GM19468 (cell line): ENCODE measurements around the gene GLRX2.
A peak's percentile ranks its signal among the peaks of the same experiment; 100 is the strongest.
"Not testable (repeated sequence)": the region's sequence is repeated elsewhere in the genome, so short reads cannot be mapped to it uniquely, and the experiment has no call there.

Experiments
- ATAC-seq: cut with Tn5 transposase; IDR thresholded peaks from one replicate; pipeline ENCODE4 v1.9.1; 2021; ENCODE audit warnings: mild to moderate bottlenecking, moderate library complexity, moderate number of reproducible peaks; ENCODE audit not compliant: unreplicated experiment; ENCODE audit errors: extremely low read depth

GLRX2 gene

DNA sequence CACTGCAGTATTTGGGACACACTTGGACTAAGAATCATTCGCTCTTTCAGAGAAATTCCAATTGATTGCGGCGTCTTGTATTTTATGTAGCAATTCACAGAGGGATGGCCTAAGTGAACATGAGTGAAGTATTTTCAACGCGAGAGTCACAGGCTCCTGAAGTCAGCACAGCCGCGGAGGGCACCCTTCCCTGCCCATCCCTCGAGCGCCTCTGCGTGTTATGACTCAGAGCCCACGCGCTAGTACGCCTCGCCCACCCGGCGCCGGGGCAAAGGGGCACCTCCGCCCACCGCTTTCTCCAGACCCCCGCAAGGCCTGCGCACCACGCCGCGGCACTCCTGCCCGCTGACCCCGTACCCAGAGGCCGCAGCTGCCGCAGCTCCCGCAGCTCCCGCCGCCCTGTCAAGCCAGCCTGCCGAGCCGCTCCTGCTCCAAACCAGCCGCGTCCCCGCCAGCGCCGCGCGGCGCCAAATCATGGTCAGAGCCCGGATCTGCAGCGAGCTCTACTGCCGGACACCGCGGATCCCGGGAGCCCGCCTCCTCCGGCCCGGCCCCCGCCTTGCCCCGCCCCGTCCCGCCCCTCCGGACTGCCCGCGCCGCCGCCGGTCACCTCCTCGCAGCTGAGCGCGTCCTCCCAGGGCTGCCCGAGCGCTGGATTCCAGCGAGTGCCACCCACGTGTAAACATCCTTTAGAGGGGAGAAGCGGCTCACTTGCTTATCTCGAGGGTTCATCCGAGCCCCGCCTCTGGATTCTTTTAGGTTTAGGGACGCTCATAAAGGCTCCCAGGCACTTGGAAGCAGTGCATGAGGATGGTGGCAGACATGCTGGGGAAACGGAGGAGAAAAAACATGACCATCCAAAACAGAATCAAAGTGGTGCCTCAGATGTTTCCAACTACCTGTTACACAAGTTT is at the start of gene GLRX2:
Gene GLRX2, minus strand, starts transcription at position 508 of the 914 bp plus-strand sequence. Its CDS starts 32 bp downstream, at position 476.
- ATAC-seq = peak; percentile 74

DNA sequence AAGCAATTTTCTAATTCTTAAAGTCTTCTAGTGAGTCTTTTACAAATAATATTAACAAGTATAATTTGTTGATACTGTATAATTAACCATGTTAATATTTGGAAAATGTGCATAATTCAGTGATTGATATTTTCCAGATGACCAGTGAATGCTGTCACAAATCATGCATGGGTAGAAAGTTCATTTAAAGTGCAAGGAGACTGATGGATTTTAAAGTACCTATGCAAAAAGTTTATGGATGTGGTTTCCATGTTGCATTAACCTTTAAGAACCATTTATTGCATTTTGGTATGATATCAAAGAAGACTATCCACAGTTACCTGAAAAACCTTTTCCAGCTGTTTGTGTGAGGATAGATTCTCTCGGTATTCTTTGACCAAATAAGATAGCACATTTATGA is 39.8 kb upstream of the GLRX2 start:
- no peak for ATAC-seq

GRCh38 chr1:193144361-193144938 is 39.2 kb upstream of the GLRX2 start:
- no peak for ATAC-seq

DNA sequence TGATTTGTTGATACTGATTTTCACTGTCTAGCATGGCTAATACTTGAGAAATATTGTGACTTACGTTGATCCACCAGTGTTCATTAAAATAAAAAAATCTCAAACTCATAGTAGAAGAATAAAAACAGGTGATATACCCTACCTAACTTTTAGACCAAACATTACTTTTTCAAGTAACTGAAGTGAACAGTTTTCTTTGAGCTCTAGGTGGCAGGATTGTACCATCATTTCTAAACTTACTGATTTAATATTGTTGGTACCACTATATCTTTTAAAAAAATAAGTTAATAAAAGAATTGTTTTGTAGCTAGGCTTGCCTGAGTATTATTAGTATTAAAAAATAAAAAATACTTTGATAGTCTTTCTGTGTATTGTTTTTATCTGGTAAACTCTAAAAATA is 38.1 kb upstream of the GLRX2 start:
- no peak for ATAC-seq

- no peak for ATAC-seq
Measured at GRCh38 chr1:193142409-193142808, 37.2 kb upstream of the GLRX2 start.

DNA sequence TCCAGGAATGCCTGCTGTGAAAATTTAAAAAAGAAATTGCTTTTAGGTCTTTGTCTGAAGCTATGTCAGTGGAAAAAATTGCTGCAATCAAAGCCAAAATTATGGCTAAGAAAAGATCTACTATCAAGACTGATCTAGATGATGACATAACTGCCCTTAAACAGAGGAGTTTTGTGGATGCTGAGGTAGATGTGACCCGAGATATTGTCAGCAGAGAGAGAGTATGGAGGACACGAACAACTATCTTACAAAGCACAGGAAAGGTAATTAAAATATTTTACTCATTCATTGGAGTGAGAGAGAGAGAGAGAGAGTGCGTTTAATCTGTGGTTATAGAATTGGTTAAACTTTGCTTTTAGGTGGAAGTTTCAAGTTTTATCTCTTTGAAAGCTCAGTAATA is 36.6 kb upstream of the GLRX2 start:
- no peak for ATAC-seq

GRCh38 chr1:193140254-193140653 is 35.0 kb upstream of the GLRX2 start:
- no peak for ATAC-seq

DNA sequence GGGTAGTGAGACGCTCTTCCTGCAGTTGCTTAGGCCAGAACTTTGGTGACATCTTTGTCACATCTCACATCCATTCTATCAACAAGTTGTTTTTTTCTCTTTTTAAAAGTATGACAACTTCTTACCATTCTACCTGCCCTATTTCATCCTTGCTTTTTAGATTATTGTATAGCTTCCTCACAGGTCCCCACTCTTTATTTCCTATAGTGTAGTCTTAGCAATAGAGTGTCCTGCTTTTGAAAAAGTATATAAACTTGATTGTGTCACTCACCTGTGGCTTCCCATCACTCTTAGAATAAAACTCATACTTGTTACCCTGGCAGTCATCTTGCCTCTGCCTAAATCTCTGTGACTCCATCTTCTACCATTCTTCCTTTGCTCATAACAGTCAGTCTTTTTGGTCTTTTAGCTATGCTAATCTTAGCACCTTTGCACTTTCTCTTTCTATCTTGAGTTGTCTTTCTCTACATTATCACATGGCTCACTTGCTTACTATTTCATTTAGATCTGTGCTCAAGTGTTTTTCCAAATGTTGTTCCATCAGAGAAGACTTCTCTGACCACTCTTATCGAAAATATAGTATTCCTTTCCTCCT is 26.1 kb upstream of the GLRX2 start:
- no peak for ATAC-seq

- ATAC-seq = no peak
Measured at GRCh38 chr1:193125369-193125768, 20.2 kb upstream of the GLRX2 start.

- ATAC-seq = no peak
Measured at GRCh38 chr1:193123751-193124150, 18.5 kb upstream of the GLRX2 start.

DNA sequence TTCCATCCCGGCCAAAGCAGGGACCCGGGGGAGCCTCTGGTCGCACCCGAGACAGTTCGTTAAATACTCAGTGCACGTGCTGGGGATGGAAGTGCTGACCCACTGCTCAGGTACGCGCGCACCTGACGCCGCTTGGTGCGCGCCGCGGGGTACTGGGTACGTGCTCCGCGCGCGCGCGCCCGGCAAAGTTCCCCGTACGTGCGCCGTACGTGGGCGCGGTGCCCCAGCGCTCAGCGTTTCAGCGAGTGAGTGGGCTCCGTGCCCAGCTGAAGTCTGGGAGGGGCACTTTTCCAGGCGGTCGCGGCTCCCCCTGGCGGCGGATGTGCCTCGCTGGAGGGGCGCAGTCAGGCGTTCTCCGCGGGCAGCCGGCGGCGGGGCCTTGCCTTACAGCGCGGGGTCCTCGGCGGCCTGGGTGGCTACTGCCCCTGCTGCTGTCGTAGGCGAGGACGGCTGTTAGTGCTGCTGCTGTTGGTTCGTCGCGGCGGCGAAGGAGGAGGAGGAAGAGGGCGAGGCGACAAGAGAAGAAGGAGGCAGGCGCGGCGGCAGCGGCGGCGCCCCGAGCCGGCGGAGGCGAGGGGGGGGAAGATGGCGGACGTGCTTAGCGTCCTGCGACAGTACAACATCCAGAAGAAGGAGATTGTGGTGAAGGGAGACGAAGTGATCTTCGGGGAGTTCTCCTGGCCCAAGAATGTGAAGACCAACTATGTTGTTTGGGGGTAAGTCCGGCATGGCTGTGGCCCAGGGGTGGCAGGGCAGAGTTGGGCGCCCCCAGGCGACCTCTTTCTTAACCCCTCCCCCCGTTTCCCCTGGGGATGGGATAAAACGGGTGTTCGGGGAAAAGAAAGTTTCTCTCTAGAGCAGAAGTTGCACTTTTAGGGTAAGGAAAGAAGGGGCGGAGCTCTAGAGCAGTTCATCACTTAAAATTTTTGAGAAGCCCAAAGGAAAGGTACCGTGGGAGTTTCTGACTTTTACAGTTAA is 16.7 kb upstream of the GLRX2 start, which contains the start of gene CDC73:
Gene CDC73, plus strand, starts transcription at position 416 of the 978 bp plus-strand sequence. Its CDS starts 170 bp downstream, at position 586.
- ATAC-seq = peak; percentile 93

GRCh38 chr1:193120604-193121166 is 15.5 kb upstream of the GLRX2 start:
- no peak for ATAC-seq

- no peak for ATAC-seq
Measured at GRCh38 chr1:193118803-193119730, 13.9 kb upstream of the GLRX2 start.

- ATAC-seq = no peak
Measured at GRCh38 chr1:193118194-193118593, 13.0 kb upstream of the GLRX2 start.

DNA sequence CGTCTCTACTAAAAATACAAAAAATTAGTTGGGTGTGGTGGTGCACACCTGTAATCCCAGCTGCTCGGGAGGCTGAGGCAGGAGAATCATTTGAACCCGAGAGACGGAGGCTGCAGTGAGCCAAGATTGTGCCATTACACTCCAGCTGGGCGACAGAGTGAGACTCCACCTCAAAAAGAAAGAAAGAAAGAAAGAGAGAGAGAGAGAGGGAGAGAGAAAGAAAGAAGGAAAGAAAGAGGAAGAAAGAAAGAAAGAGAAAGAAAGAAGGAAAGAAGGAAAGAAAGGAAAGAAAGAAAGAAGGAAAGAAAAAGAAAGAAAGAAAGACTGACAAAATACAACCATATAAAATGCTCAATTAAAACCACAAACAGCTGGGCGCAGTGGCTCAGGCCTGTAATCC is 12.0 kb upstream of the GLRX2 start:
- ATAC-seq = not testable (repeated sequence)

DNA sequence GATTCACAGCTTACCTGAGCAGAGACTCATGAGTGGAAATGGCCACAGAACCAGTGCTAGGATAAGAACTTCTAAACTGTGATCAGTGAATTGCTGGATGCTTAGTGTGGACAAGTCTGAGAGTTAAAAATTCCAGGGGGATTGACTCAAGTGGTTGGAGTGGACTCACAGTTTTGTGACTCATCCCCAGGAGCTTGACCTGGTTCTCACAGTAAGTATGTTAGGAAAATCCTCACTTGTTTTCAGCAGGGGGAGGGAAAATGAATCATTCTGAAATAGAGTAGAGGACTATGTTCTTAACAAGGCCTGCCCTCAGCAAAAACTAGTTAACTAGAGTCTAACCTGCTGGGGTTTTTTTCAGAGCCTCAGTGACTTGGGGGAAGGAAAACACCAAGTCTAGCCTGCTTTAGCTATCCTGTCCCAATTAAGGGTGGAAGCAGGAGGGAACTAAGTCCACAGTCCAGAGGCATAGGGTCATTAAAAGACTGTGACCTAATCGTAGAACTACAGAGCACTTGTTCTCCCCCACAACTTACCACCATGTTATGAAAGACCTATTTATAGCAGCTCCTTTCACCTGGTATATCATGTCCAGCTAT is 10.5 kb upstream of the GLRX2 start:
- no peak for ATAC-seq

- ATAC-seq = no peak
Measured at GRCh38 chr1:193114485-193115095, 9.4 kb upstream of the GLRX2 start.

DNA sequence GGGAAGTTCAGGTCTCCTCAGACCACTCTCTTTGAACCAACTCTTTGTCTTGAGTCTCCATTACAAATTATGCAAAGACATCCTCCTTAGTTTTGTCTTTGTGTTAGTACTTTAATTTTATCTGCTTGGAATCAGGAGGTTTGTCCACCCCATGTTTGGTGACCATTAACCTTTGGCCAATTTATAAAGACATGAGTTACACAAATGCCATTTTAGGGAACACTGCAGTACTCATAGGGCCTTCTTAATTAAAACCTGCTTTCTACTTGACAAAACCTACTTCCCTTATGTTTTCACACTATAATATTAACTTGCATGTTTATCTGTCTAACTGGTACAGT is 8.7 kb upstream of the GLRX2 start:
- no peak for ATAC-seq
